GM19455 (cell line): ENCODE results near the gene TADA2A.

Experiments
- ATAC-seq: cut with Tn5 transposase; IDR thresholded peaks from one replicate; pipeline ENCODE4 v1.9.1; 2021; ENCODE audit not compliant: unreplicated experiment

Gene TADA2A

DNA sequence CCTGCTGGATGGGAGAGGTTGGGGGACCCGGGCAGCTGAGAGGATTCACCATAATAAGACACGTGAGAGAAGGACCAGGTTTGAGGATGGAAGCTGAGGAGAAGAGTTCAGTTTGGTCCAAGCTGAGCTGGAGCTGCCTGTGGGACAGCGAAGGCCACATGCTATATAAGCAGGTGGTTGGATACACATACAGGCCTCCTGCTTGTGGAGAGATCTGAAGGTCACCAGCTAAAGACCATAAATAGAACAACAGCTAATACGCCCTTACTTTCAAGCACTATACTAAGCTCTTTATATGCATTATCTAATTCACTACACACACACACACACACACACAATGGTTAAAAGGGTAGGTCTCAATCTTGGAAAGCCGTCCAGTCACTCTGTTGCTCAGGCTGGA is 115.1 kb downstream of the TADA2A start:
- no peak for ATAC-seq

DNA sequence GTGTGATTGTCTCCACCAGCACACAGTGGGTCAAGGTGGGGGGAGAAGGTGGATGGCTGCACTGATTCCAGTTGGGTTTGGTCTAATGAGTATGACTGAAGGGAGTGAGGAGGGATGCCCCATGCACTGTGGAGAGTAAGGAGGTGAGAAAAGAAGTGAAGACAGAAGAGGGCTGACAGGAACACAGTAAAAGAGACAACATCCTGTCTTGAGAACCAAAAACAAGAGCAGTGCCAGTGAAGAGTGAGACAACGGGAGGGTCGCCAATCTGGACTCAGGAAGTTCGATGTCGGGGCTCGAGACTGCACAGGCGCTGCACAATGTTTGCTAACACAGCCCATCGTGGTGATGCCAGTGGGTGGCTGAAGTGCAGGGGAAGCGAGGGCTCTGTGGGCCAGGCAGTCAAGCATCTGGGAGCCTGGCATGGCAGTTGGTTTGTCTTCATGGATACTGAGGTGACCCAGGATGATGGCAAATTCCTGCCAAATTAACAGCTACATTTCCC is 117.1 kb downstream of the TADA2A start:
- ATAC-seq, result no peak

DNA sequence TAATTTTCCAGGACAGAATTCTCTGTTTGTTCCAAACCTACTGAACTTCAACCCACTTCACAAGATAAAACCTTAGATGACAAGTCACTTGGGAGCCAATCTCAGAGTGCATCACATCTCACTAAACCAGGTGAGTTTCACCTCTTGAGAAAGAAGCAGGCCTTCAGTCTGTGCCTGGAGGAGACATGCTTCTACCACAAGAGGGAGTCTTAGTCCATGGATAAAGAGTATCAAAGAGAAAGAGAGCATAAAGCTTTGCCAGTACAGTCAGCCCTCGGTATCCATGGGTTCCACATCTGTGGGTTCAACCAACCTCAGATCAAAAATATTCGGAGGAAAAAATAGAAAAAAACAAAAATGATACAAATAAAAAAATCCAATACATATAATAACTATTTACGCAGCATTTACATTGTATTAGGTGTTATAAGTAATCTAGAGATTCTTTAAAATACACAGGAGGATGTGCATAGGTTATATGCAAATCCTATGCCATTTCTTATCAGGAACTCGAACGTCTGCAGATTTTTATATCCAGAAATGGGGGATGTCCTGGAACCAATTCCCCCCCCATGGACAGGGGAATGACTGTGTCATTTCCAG is 120.7 kb downstream of the TADA2A start:
- ATAC-seq, result no peak
